IMR-90 (cell line): ENCODE measurements around the gene SERP2. TPM values are rescaled to one million over a fixed set of nuclear protein-coding genes. Genes with fewer than 3 reads are reported as not detected.

Experiments
- ATAC-seq: fragments of 200-7000 bp; cut with Tn5 transposase; 2 replicates; pipeline ENCODE4 v1.9.1; 2020; ENCODE audit warnings: low read depth, mild to moderate bottlenecking, moderate library complexity
- BruUV-seq: library from RNA; stranded (reverse); fragments of 400-500 nt; replicated peaks from 2 replicates; lab custom pipeline; 2021; lab: Mats Ljungman, UMichigan
- CTCF ChIA-PET: fragments of 300-600 bp; formaldehyde crosslinking; extraction: SDS; loops from one replicate; lab custom pipeline; 2021; ENCODE audit warnings: antibody characterized with exemption; lab: Yijun Ruan, JAX
- POLR2A ChIA-PET: fragments of 300-600 bp; sonication (Branson Sonifier 250); formaldehyde crosslinking; loops from one replicate; lab custom pipeline; 2022; ENCODE audit warnings: antibody characterized with exemption; ENCODE audit not compliant: unreplicated experiment; lab: Charles Lee
- DNase-seq: peaks from one replicate; pipeline ENCODE4 v3.0.0; 2013
- H2AFZ ChIP-seq: replicated peaks from 2 replicates; pipeline ENCODE3; 2013; ENCODE audit warnings: low read length, mild to moderate bottlenecking; ENCODE audit not compliant: poor library complexity
- H2AK5ac ChIP-seq: 2 replicates; pipeline ENCODE4 v1.6.1; 2013; ENCODE audit warnings: low read depth, low read length, inconsistent platforms
- H2AK9ac ChIP-seq: replicated peaks from 2 replicates; pipeline ENCODE3; 2013; ENCODE audit warnings: mild to moderate bottlenecking, low read depth, low read length, moderate library complexity; ENCODE audit not compliant: poor library complexity
- H2BK120ac ChIP-seq: 2 replicates; pipeline ENCODE4 v1.6.1; 2013; ENCODE audit warnings: low read depth, low read length, inconsistent platforms
- H2BK15ac ChIP-seq: 3 replicates; pipeline ENCODE4 v1.6.1; 2013; ENCODE audit warnings: low read depth, low read length, inconsistent platforms
- H2BK20ac ChIP-seq: 2 replicates; pipeline ENCODE4 v1.6.1; 2013; ENCODE audit warnings: low read depth, mild to moderate bottlenecking, inconsistent platforms, low read length, moderate library complexity
- H2BK5ac ChIP-seq: 2 replicates; pipeline ENCODE4 v1.6.1; 2013; ENCODE audit warnings: mild to moderate bottlenecking, low read depth, low read length, inconsistent platforms; ENCODE audit not compliant: poor library complexity, severe bottlenecking
- H3K14ac ChIP-seq: replicated peaks from 2 replicates; pipeline ENCODE4 v1.6.1; 2013; ENCODE audit warnings: low read depth, low read length, inconsistent platforms
- H3K18ac ChIP-seq: 2 replicates; pipeline ENCODE4 v1.6.1; 2013; ENCODE audit warnings: low read depth, low read length, control low read depth
- H3K23ac ChIP-seq: 2 replicates; pipeline ENCODE4 v1.6.1; 2013; ENCODE audit warnings: low read depth, low read length, inconsistent platforms
- H3K27ac ChIP-seq: 2 replicates; pipeline ENCODE4 v1.5.1; 2013; ENCODE audit warnings: mild to moderate bottlenecking, control low read depth, low read length; ENCODE audit not compliant: insufficient read depth
- H3K27me3 ChIP-seq: 2 replicates; pipeline ENCODE4 v1.6.1; 2013; ENCODE audit warnings: low read length; ENCODE audit not compliant: control insufficient read depth, insufficient read depth
- H3K36me3 ChIP-seq: 2 replicates; pipeline ENCODE4 v1.6.1; 2013; ENCODE audit warnings: low read length, mixed read lengths; ENCODE audit not compliant: control insufficient read depth, insufficient read depth
- H3K4ac ChIP-seq: 2 replicates; pipeline ENCODE4 v1.6.1; 2013; ENCODE audit warnings: low read depth, low read length, inconsistent platforms
- H3K4me1 ChIP-seq: 2 replicates; pipeline ENCODE4 v1.6.1; 2013; ENCODE audit warnings: low read length, mixed read lengths; ENCODE audit not compliant: control insufficient read depth, insufficient read depth
- H3K4me2 ChIP-seq: 2 replicates; pipeline ENCODE4 v1.6.1; 2013; ENCODE audit warnings: low read depth, mild to moderate bottlenecking, control low read depth, low read length, moderate library complexity
- H3K4me3 ChIP-seq: 2 replicates; pipeline ENCODE4 v1.5.1; 2013; ENCODE audit warnings: low read depth, mild to moderate bottlenecking, control low read depth, low read length, moderate library complexity; ENCODE audit not compliant: insufficient read depth
- H3K56ac ChIP-seq: 2 replicates; pipeline ENCODE4 v1.6.1; 2013; ENCODE audit warnings: low read length, inconsistent platforms; ENCODE audit not compliant: insufficient read depth; ENCODE audit errors: extremely low read depth
- H3K79me1 ChIP-seq, 2 experiments: 2 replicates each; pipeline ENCODE4 v1.6.1; 2013; ENCODE audit warnings: low read length in 2 of 2, inconsistent platforms in 1 of 2, low read depth in 1 of 2
- H3K9ac ChIP-seq: 2 replicates; pipeline ENCODE4 v1.6.1; 2013; ENCODE audit warnings: low read depth, low read length, control low read depth
- H3K9me1 ChIP-seq: 2 replicates; pipeline ENCODE4 v1.6.1; 2013; ENCODE audit warnings: low read length, inconsistent platforms; ENCODE audit not compliant: insufficient read depth
- H3K9me3 ChIP-seq: 2 replicates; pipeline ENCODE4 v1.6.1; 2013; ENCODE audit warnings: low read length; ENCODE audit not compliant: control insufficient read depth, insufficient read depth
- H4K20me1 ChIP-seq: 2 replicates; pipeline ENCODE4 v1.6.1; 2013; ENCODE audit warnings: low read length, inconsistent platforms; ENCODE audit not compliant: insufficient read depth
- H4K5ac ChIP-seq: 2 replicates; pipeline ENCODE4 v1.6.1; 2013; ENCODE audit warnings: mild to moderate bottlenecking, low read depth, low read length, control low read depth
- H4K8ac ChIP-seq, 2 experiments: 2 replicates each; pipeline ENCODE4 v1.6.1; 2013; ENCODE audit warnings: low read depth in 2 of 2, low read length in 2 of 2, control low read depth in 1 of 2, inconsistent platforms in 1 of 2
- H4K91ac ChIP-seq: 2 replicates; pipeline ENCODE4 v1.6.1; 2013; ENCODE audit warnings: low read depth, low read length, inconsistent platforms; ENCODE audit not compliant: insufficient read depth
- BHLHE40 ChIP-seq: fragments of 150-350 bp; IDR thresholded peaks from 2 replicates; pipeline ENCODE4 v1.6.1; 2016; ENCODE audit warnings: mild to moderate bottlenecking, low read depth, low read length
- CEBPB ChIP-seq: IDR thresholded peaks from 2 replicates; pipeline ENCODE4 v1.6.1; 2012; ENCODE audit warnings: low read depth, low read length, improper control_type of control experiment
- CHD1 ChIP-seq: IDR thresholded peaks from 2 replicates; pipeline ENCODE4 v1.6.1; 2012; ENCODE audit warnings: low read depth, low read length, improper control_type of control experiment
- FOS ChIP-seq: fragments of 150-350 bp; IDR thresholded peaks from 2 replicates; pipeline ENCODE4 v1.6.1; 2016; ENCODE audit warnings: low read depth, low read length
- MAFK ChIP-seq: IDR thresholded peaks from 2 replicates; pipeline ENCODE4 v1.6.1; 2012; ENCODE audit warnings: low read depth, low read length, improper control_type of control experiment
- MAZ ChIP-seq: IDR thresholded peaks from 2 replicates; pipeline ENCODE4 v1.6.1; 2012; ENCODE audit warnings: low read depth, mild to moderate bottlenecking, low read length, improper control_type of control experiment, moderate library complexity, borderline replicate concordance
- MXI1 ChIP-seq: IDR thresholded peaks from 2 replicates; pipeline ENCODE4 v1.6.1; 2012; ENCODE audit warnings: low read depth, mild to moderate bottlenecking, low read length, moderate library complexity, borderline replicate concordance
- NFE2L2 ChIP-seq: fragments of 150-350 bp; IDR thresholded peaks from 2 replicates; pipeline ENCODE4 v1.6.1; 2016; ENCODE audit warnings: low read depth, mild to moderate bottlenecking, low read length
- POLR2A ChIP-seq: IDR thresholded peaks from 2 replicates; pipeline ENCODE4 v1.6.1; 2012; ENCODE audit warnings: mild to moderate bottlenecking, low read depth, low read length
- RAD21 ChIP-seq: IDR thresholded peaks from 2 replicates; pipeline ENCODE4 v1.6.1; 2012; ENCODE audit warnings: low read length, improper control_type of control experiment
- RCOR1 ChIP-seq: IDR thresholded peaks from 2 replicates; pipeline ENCODE4 v1.6.1; 2012; ENCODE audit warnings: mild to moderate bottlenecking, low read length, improper control_type of control experiment; ENCODE audit not compliant: insufficient replicate concordance
- RFX5 ChIP-seq: IDR thresholded peaks from 2 replicates; pipeline ENCODE4 v1.8.0; 2012; ENCODE audit warnings: low read depth, mild to moderate bottlenecking, low read length, moderate library complexity
- SMC3 ChIP-seq: fragments of 150-350 bp; IDR thresholded peaks from 2 replicates; pipeline ENCODE4 v1.6.1; 2016; ENCODE audit warnings: low read depth, mild to moderate bottlenecking, antibody characterized with exemption, low read length, moderate library complexity
- WGBS, 2 experiments: methylation state at CpG; one replicate each; pipeline versions ENCODE4 v1.1.5 to v1.1.7; 2013; ENCODE audit warnings: missing lambda C conversion rate in 2 of 2; ENCODE audit not compliant: insufficient read length in 1 of 2; ENCODE audit errors: extremely low coverage in 2 of 2; 5-methylcytosine and 5-hydroxymethylcytosine counted together
- dilution Hi-C: fragments of 300-500 bp; cut with HindIII; formaldehyde crosslinking; loops from one replicate; pipeline ENCODE4 v1.14.3; 2018; ENCODE audit warnings: low sequenced_read_pairs; ENCODE audit not compliant: unreplicated experiment
- in situ Hi-C: fragments of 300-500 bp; cut with MboI; formaldehyde crosslinking; loops from 3 replicates; pipeline ENCODE4 v1.14.3; 2019; ENCODE audit warnings: low sequenced_read_pairs, inconsistent platforms, mixed read lengths
- intact Hi-C: fragments of 100-400 bp; cut with micrococcal nuclease; formaldehyde crosslinking; loops from 2 replicates; pipeline ENCODE4 v1.10.0; 2022
- polyA plus RNA-seq, 3 experiments: library from polyadenylated mRNA; depleted of rRNA; stranded (reverse); fragments of >200 nt; gene quantifications; 2 replicates each; pipeline ENCODE4 v1.2.3, GENCODE V29; 2012; ENCODE audit warnings: low replicate concordance in 1 of 3
- total RNA-seq: library from RNA; depleted of rRNA; stranded (reverse); fragments of >200 nt; gene quantifications from 2 replicates; pipeline ENCODE4 v1.2.3, GENCODE V29; 2012
- TF ChIP-seq, protein P1 (sequence below): fragments of 150-350 bp; IDR thresholded peaks from 2 replicates; pipeline ENCODE4 v1.6.1; 2017; ENCODE audit warnings: mild to moderate bottlenecking, antibody characterized with exemption, low read length, low read depth
- TF ChIP-seq, protein P2 (sequence below): fragments of 150-350 bp; IDR thresholded peaks from 2 replicates; pipeline ENCODE4 v1.6.1; 2016; ENCODE audit warnings: low read depth, mild to moderate bottlenecking, low read length, moderate library complexity, borderline replicate concordance
- TF ChIP-seq, protein P3 (sequence below): conservative IDR thresholded peaks from 2 replicates; pipeline ENCODE4 v1.5.1; 2012; ENCODE audit warnings: mild to moderate bottlenecking, low read depth, low read length, improper control_type of control experiment

Gene SERP2
- total and polyA plus RNA-seq, 2 of the 4 experiments (the other 2 are of a cell fraction) = 0.54 to 1.4 TPM

DNA sequence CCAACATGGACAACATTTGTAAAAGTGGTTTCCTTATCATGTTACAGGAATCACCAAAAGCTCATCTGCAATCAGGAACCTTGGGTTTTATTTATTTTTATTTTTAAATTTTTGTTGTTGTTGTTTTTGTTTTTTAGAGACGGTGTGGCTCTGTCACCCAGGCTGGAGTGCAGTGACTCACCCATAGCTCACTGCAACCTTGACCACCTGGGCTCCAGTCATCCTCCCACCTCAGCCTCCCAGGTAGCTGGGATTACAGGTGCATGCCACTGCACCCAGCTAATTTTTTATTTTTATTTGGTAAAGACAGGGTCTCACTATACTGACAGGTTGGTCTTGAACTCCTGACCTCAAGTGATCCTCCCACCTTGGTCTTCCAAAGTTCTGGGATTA lies 13.6 kb upstream of the SERP2 start:
- Histone ChIP-seq H4K8ac (no peak overlapping the region), H2AK5ac (no peak overlapping the region), H3K23ac (no peak overlapping the region), H2BK15ac (no peak overlapping the region), H4K5ac (no peak overlapping the region), H3K79me1 (no peaks in the 10 kb centered on the region), H3K36me3 (no peaks in the 10 kb centered on the region), H2BK120ac (no peak overlapping the region), H3K18ac (no peak overlapping the region), H3K4me1 (peaks cover 4% of the 10 kb centered on the region; the same call in 1 of the 2 replicates), H4K91ac (no peak overlapping the region), H2AFZ (no peak overlapping the region), H2AK9ac (no peak overlapping the region), H3K4ac (no peak overlapping the region), H4K20me1 (no peaks in the 10 kb centered on the region), H3K14ac (no peak overlapping the region), H3K4me2 (no peak overlapping the region), H3K4me3 (no peak overlapping the region), H2BK5ac (no peak overlapping the region), H3K27me3 (no peaks in the 10 kb centered on the region), H2BK20ac (no peak overlapping the region), H3K56ac (no peak overlapping the region), H3K27ac (no peak overlapping the region), H3K9me1 (peaks cover 12% of the 10 kb centered on the region), H3K9me3 (no peaks in the 10 kb centered on the region), H3K9ac (no peak overlapping the region)
- dilution Hi-C loops (no loop called here), in situ Hi-C loops (no loop called here), intact Hi-C loops (no loop called here)
- POLR2A ChIA-PET = no interaction called here
- CTCF ChIA-PET = no interaction called here
- ATAC-seq (no peak), DNase-seq (no peak)
- no peak for TF ChIP-seq MXI1
- TF ChIP-seq BHLHE40 = no peak
- no peak for TF ChIP-seq MAZ
- TF ChIP-seq RAD21 = no peak
- no peak for TF ChIP-seq CHD1
- no peak for TF ChIP-seq RFX5
- no peak for TF ChIP-seq MAFK
- TF ChIP-seq FOS = no peak
- TF ChIP-seq RCOR1 = no peak
- no peak for TF ChIP-seq CEBPB
- TF ChIP-seq, protein P1, sequence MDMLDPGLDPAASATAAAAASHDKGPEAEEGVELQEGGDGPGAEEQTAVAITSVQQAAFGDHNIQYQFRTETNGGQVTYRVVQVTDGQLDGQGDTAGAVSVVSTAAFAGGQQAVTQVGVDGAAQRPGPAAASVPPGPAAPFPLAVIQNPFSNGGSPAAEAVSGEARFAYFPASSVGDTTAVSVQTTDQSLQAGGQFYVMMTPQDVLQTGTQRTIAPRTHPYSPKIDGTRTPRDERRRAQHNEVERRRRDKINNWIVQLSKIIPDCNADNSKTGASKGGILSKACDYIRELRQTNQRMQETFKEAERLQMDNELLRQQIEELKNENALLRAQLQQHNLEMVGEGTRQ = no peak
- no peak for TF ChIP-seq NFE2L2
- TF ChIP-seq, protein P2, sequence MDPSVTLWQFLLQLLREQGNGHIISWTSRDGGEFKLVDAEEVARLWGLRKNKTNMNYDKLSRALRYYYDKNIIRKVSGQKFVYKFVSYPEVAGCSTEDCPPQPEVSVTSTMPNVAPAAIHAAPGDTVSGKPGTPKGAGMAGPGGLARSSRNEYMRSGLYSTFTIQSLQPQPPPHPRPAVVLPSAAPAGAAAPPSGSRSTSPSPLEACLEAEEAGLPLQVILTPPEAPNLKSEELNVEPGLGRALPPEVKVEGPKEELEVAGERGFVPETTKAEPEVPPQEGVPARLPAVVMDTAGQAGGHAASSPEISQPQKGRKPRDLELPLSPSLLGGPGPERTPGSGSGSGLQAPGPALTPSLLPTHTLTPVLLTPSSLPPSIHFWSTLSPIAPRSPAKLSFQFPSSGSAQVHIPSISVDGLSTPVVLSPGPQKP = no peak
- TF ChIP-seq POLR2A = no peak
- no peak for TF ChIP-seq SMC3
- TF ChIP-seq, protein P3, sequence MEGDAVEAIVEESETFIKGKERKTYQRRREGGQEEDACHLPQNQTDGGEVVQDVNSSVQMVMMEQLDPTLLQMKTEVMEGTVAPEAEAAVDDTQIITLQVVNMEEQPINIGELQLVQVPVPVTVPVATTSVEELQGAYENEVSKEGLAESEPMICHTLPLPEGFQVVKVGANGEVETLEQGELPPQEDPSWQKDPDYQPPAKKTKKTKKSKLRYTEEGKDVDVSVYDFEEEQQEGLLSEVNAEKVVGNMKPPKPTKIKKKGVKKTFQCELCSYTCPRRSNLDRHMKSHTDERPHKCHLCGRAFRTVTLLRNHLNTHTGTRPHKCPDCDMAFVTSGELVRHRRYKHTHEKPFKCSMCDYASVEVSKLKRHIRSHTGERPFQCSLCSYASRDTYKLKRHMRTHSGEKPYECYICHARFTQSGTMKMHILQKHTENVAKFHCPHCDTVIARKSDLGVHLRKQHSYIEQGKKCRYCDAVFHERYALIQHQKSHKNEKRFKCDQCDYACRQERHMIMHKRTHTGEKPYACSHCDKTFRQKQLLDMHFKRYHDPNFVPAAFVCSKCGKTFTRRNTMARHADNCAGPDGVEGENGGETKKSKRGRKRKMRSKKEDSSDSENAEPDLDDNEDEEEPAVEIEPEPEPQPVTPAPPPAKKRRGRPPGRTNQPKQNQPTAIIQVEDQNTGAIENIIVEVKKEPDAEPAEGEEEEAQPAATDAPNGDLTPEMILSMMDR = no peak
- BruUV-seq = no TSS peak
- no CpG with 5 or more reads among the region's 1 CpG for WGBS, 2 experiments
